ENCODE data around the gene CYP27B1.
"Not testable (repeated sequence)": the region's sequence is repeated elsewhere in the genome, so short reads cannot be mapped to it uniquely, and the experiment has no call there.

The CYP27B1 gene

DNA sequence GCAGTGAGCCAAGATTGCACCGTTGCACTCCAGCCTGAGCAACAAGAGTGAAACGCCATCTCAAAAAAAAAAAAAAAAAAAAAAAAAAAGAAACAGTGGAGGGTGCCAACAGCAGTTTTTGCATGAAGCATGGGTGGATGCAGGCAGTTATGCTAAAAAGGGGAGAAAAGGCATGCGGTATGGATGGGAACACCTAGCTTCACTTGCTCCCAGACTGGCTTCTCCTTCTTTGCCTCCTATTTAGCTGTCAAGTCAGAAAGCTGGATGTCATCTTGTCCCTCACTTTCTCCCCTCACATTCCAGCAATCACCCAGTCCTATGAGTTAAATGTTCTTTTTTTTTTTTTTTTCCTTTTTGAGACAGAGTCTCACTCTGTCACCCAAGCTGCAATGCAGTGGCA, 8.2 kb upstream of the CYP27B1 start:
- H3K27ac ChIP-seq (ENCODE audit: low read depth, low read length), result no peak overlapping the region
- H3K36me3 ChIP-seq (ENCODE audit: control insufficient read depth, insufficient read depth, low read length), result peaks cover 9% of the 10 kb centered on the region
- no peak overlapping the region for H3K4me3 ChIP-seq (ENCODE audit: low read depth, low read length)
- no peaks in the 10 kb centered on the region for H3K9me3 ChIP-seq (ENCODE audit: control insufficient read depth, insufficient read depth, low read depth, low read length)
- no peak overlapping the region for H3K9ac ChIP-seq (ENCODE audit: low read length)
- no peaks in the 10 kb centered on the region for H3K4me1 ChIP-seq (ENCODE audit: control insufficient read depth, insufficient read depth, low read length)
- no peaks in the 10 kb centered on the region for H3K27me3 ChIP-seq (ENCODE audit: control insufficient read depth, insufficient read depth, low read length)

DNA sequence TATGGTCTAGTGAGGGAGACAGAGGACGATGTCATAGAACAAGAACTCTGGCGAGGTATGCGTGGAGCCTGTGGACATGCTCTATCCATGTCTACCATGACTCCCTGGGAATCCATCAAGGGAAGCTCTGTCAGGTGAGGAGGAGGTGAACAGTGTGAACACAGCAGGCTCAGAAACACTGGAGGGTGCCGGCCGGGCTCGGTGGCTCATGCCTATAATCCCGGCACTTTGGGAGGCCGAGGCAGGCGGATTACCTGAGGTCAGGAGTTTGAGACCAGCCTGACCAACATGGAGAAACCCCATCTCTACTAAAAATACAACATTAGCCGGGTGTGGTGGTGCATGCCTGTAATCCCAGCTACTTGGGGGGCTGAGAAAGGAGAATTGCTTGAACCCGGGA, 7.8 kb upstream of the CYP27B1 start:
- H3K4me1 ChIP-seq (ENCODE audit: control insufficient read depth, insufficient read depth, low read length), result not testable (repeated sequence)

DNA sequence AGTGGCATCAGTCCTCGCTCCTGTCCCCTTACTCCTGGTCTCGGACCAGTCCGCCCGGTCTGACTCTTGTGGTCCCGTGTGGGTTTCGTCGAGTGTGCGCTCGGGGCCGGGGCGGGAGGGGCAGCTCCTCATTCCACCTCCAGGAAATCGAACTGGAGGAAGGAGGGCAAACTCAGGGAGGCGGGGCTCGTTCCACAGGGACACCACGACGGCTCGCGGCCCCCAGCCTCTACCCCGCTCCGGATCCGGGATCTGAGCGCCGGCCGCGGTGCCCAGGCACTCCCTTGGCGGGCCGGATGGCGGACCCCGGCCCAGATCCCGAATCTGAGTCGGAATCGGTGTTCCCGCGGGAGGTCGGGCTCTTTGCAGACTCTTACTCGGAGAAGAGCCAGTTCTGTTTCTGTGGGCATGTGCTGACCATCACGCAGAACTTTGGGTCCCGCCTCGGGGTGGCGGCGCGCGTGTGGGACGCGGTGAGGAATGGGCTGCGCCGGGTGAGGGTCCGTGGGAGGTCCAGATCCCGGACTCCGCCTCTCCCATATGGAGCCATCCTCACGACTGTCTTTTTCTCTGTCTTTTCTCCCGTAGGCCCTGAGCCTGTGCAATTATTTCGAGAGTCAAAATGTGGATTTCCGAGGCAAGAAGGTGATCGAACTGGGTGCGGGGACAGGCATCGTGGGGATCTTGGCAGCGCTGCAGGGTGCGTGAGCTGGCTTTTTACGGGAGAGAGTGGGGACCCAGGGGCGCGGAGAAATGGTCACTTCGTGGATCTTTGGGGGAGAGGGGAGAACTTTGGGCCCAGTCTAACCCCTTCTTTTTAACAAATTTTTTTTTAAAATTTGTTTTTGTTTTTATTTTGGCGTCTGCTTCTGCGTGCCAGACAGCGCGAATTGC, 5.8 kb upstream of the CYP27B1 start, which contains the start of gene EEF1AKMT3:
Gene EEF1AKMT3 (plus strand): TSS at position 186 of the 894 bp plus-strand sequence. CDS start 111 bp downstream, at position 297.
- Histone ChIP-seq H3K27ac (ENCODE audit: low read depth, low read length) (peak within 1 kb of the TSS; percentile 91), H3K4me1 (ENCODE audit: control insufficient read depth, insufficient read depth, low read length) (no peaks in the 10 kb centered on the region), H3K36me3 (ENCODE audit: control insufficient read depth, insufficient read depth, low read length) (peaks cover 28% of the 10 kb centered on the region), H3K9ac (ENCODE audit: low read length) (peak within 1 kb of the TSS; percentile 97), H3K27me3 (ENCODE audit: control insufficient read depth, insufficient read depth, low read length) (no peaks in the 10 kb centered on the region), H3K9me3 (ENCODE audit: control insufficient read depth, insufficient read depth, low read depth, low read length) (no peaks in the 10 kb centered on the region), H3K4me3 (ENCODE audit: low read depth, low read length) (peak within 1 kb of the TSS; percentile 79)

More for the DNA sequence above, 7.8 kb upstream of the CYP27B1 start:
- not testable (repeated sequence) for H3K9ac ChIP-seq (ENCODE audit: low read length); H3K4me3 ChIP-seq (ENCODE audit: low read depth, low read length); H3K27ac ChIP-seq (ENCODE audit: low read depth, low read length); H3K9me3 ChIP-seq (ENCODE audit: control insufficient read depth, insufficient read depth, low read depth, low read length); H3K27me3 ChIP-seq (ENCODE audit: control insufficient read depth, insufficient read depth, low read length)
- peaks cover 14% of the 10 kb centered on the region for H3K36me3 ChIP-seq (ENCODE audit: control insufficient read depth, insufficient read depth, low read length)

DNA sequence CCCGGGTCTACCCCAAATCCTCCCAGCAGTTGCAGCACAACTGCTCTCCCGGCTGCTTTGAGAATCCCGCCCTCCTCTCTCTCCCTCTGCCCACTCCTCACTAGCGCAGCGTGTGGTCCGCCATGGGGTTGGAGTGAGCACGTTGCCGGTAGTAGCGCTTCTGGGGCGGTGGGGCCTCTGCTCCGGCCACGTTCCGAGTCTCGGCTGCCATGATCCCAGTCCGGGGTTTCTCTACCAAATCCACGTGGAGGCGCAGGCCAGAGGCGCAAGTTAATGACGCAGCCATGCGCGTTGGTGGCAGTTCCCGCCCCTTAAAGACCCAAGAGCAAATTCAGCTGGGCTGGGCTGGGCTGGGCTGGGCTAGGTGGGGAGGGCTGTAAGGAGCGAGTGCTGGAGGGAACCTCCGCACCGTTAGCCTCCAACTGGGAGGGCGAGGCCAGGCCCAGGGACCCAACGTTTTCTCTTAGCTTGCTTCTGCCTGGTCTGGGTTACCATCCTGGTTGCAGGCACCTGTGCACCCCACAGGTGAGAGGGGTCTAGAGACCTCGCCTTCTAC, 5.1 kb upstream of the CYP27B1 start, which contains the start of gene METTL1:
Gene METTL1 (minus strand): TSS at position 233 of the 556 bp plus-strand sequence. CDS start 22 bp downstream, at position 211.
- Histone ChIP-seq H3K4me1 (ENCODE audit: control insufficient read depth, insufficient read depth, low read length) (peaks cover 6% of the 10 kb centered on the region), H3K9ac (ENCODE audit: low read length) (peak within 1 kb of the TSS; percentile 97), H3K9me3 (ENCODE audit: control insufficient read depth, insufficient read depth, low read depth, low read length) (no peaks in the 10 kb centered on the region), H3K4me3 (ENCODE audit: low read depth, low read length) (peak within 1 kb of the TSS; percentile 79), H3K27me3 (ENCODE audit: control insufficient read depth, insufficient read depth, low read length) (peaks cover 7% of the 10 kb centered on the region), H3K36me3 (ENCODE audit: control insufficient read depth, insufficient read depth, low read length) (peaks cover 28% of the 10 kb centered on the region), H3K27ac (ENCODE audit: low read depth, low read length) (peak within 1 kb of the TSS; percentile 91)

DNA sequence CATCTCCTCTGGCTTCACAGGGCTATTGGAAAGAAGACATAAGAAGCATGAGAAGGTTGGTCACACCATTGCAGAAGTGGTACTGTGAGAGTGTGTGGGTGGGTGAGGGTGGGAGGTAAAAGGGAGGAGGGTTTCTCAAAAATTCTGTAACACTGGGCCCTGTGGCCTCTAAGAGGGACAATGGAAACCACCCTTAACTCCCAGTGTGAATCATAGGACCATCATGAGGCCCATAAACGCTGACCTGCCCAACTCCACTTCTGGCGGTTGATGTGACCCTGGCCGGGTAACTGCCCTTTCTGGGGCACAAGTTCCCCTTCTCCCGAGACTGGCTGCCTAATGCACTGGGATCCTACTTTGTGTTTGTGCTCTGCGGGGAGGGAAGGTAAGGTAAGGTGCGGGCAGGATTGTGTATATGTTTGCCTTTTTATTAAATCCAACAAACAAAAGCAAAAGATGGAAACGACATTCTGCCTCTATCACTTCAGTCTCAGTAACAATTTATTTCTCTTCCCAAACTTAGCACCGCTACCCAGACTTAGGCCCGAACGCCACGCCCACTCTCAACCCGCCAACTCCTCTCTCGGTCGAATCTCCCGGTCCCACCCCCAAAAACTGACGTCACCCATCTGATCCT, 4.5 kb upstream of the CYP27B1 start:
- H3K9ac ChIP-seq (ENCODE audit: low read length), result peak overlapping the region; percentile 97
- peaks cover 12% of the 10 kb centered on the region for H3K4me1 ChIP-seq (ENCODE audit: control insufficient read depth, insufficient read depth, low read length)
- peak overlapping the region; percentile 91 for H3K27ac ChIP-seq (ENCODE audit: low read depth, low read length)
- no peaks in the 10 kb centered on the region for H3K9me3 ChIP-seq (ENCODE audit: control insufficient read depth, insufficient read depth, low read depth, low read length)
- peaks cover 28% of the 10 kb centered on the region for H3K36me3 ChIP-seq (ENCODE audit: control insufficient read depth, insufficient read depth, low read length)
- peak overlapping the region; percentile 79 for H3K4me3 ChIP-seq (ENCODE audit: low read depth, low read length)
- peaks cover 13% of the 10 kb centered on the region for H3K27me3 ChIP-seq (ENCODE audit: control insufficient read depth, insufficient read depth, low read length)

DNA sequence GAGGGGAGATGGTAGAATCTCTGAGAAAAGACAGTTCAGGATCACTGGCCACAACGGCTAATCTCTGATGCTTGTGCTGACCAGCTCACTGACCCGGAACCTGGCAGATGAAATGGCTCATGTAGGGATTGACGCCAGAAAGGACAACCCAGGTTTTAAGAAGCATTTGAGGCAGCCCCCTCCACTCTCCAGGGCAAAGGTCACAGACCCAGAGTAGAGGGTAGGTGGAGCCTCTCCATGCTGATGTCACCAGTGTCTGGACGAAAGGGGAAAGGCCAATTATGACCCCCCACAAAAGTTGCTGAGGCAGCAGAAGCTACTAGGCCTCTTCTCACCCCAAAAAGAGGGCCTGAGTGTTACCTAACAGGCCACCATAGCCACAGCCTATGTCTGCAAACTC, 3.9 kb upstream of the CYP27B1 start:
- Histone ChIP-seq H3K27ac (ENCODE audit: low read depth, low read length) (no peak overlapping the region), H3K4me1 (ENCODE audit: control insufficient read depth, insufficient read depth, low read length) (peaks cover 17% of the 10 kb centered on the region), H3K4me3 (ENCODE audit: low read depth, low read length) (0 out of 2 replicates have a peak overlapping the region, but pooled peaks have one; percentile 79), H3K9ac (ENCODE audit: low read length) (no peak overlapping the region), H3K36me3 (ENCODE audit: control insufficient read depth, insufficient read depth, low read length) (peaks cover 28% of the 10 kb centered on the region), H3K27me3 (ENCODE audit: control insufficient read depth, insufficient read depth, low read length) (peaks cover 19% of the 10 kb centered on the region), H3K9me3 (ENCODE audit: control insufficient read depth, insufficient read depth, low read depth, low read length) (no peaks in the 10 kb centered on the region)

DNA sequence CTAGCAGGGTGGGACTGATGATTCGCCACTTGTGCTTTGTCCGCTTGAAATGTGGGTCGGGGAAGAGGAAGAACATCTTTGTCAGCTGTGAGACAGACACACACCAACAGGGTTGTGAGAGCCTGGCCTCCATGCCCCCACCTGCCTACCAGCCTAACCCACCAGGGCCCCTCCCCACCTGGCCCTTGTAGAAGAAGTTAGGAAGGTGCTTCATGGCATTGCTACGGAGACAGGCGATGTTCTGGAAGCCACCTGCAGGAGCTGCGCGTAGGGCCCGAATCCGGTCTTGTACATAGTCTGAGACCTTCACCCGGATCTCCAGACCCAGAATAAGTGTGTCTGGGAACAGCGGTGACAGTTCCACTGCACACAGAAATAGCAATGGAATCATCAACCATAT, 2.7 kb upstream of the CYP27B1 start:
- Histone ChIP-seq H3K27ac (ENCODE audit: low read depth, low read length) (no peak overlapping the region), H3K9ac (ENCODE audit: low read length) (no peak overlapping the region), H3K9me3 (ENCODE audit: control insufficient read depth, insufficient read depth, low read depth, low read length) (no peaks in the 10 kb centered on the region), H3K4me3 (ENCODE audit: low read depth, low read length) (no peak overlapping the region), H3K36me3 (ENCODE audit: control insufficient read depth, insufficient read depth, low read length) (peaks cover 28% of the 10 kb centered on the region), H3K27me3 (ENCODE audit: control insufficient read depth, insufficient read depth, low read length) (peaks cover 30% of the 10 kb centered on the region), H3K4me1 (ENCODE audit: control insufficient read depth, insufficient read depth, low read length) (peaks cover 20% of the 10 kb centered on the region)

DNA sequence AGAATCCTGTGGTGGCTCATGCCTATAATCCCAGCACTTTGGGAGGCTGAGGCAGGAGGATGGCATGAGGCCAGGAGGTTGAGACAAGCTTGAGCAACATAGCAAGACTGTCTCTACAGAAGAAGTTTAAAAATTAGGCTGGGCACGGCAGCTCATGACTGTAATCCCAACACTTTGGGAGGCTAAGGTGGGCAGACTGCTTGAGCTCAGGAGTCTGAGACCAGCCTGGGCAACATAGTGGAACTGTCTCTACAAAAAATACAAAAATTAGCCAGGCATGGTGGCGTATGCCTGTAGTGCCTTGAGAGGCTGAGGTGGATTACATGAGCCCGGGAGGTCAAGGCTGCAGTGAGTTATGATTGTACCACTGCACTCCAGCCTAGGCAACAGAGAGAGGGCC, 998 bp upstream of the CYP27B1 start:
- Histone ChIP-seq H3K9ac (ENCODE audit: low read length) (no peak overlapping the region), H3K36me3 (ENCODE audit: control insufficient read depth, insufficient read depth, low read length) (peaks cover 28% of the 10 kb centered on the region), H3K4me3 (ENCODE audit: low read depth, low read length) (no peak overlapping the region), H3K27me3 (ENCODE audit: control insufficient read depth, insufficient read depth, low read length) (peaks cover 48% of the 10 kb centered on the region), H3K9me3 (ENCODE audit: control insufficient read depth, insufficient read depth, low read depth, low read length) (no peaks in the 10 kb centered on the region), H3K4me1 (ENCODE audit: control insufficient read depth, insufficient read depth, low read length) (peaks cover 23% of the 10 kb centered on the region), H3K27ac (ENCODE audit: low read depth, low read length) (no peak overlapping the region)

DNA sequence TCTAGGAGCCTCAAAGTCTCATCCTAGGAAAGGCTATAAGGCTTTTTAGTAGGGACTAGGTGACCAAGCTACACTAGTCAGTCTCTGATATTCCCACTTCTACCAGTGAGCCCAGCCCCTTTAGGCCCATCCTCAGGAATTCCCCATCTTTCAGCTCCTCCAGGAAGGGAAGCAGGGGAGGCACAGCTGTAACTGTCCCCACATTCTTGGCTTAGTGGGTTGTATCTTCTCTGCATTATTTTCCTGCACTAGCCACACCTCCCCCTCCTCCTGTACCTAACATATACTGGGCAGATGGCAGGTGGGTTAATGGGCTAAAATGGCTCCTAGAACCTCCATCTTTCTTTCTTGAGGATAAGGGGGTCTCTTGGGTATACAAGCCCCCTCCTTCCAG, 424 bp upstream of the CYP27B1 start:
- Histone ChIP-seq H3K4me3 (ENCODE audit: low read depth, low read length) (peak overlapping the region; percentile 64), H3K4me1 (ENCODE audit: control insufficient read depth, insufficient read depth, low read length) (peaks cover 23% of the 10 kb centered on the region), H3K9me3 (ENCODE audit: control insufficient read depth, insufficient read depth, low read depth, low read length) (no peaks in the 10 kb centered on the region), H3K9ac (ENCODE audit: low read length) (no peak overlapping the region), H3K27ac (ENCODE audit: low read depth, low read length) (no peak overlapping the region), H3K27me3 (ENCODE audit: control insufficient read depth, insufficient read depth, low read length) (peaks cover 53% of the 10 kb centered on the region), H3K36me3 (ENCODE audit: control insufficient read depth, insufficient read depth, low read length) (peaks cover 28% of the 10 kb centered on the region)

DNA sequence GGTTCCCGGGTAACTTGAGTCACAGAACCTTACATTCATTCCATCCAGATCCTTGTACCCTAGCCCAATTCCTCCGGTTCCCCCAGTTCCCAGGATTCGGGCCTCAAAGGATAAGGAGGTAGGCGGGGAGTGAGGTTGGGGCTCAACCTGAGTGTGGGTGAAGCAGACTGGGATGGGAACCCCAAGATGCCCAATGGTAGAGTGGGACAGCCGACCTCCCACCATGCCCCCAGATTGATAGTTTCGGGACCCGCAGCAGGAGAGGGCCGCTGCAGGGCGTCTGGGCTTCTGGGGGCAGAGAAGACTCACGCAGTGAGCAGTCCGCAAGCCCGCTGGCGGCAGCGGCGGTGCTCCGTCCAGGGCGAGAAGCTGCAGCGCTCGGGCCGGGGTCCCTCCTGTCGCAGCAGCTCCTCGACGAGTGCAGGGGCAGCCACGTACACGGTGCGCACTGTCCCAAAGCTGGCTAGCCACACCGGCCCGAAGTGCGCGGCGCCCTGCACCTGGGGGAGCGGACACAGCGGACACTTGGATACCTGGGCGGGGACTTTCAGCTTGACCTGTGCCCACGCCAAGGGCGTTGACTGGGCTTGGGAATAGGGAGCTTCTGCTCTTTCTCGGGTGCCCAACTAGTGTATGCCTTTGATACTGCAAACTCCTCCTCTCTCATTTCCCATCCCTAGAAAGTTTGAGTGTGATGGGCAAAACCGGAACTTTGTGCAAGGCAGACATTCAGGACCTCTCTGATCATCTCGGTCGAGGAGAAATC, 997 bp downstream of the CYP27B1 start:
- H3K36me3 ChIP-seq (ENCODE audit: control insufficient read depth, insufficient read depth, low read length), result peaks cover 27% of the 10 kb centered on the region
- peaks cover 63% of the 10 kb centered on the region for H3K27me3 ChIP-seq (ENCODE audit: control insufficient read depth, insufficient read depth, low read length)
- peaks cover 23% of the 10 kb centered on the region for H3K4me1 ChIP-seq (ENCODE audit: control insufficient read depth, insufficient read depth, low read length)

More for the DNA sequence above, 997 bp downstream of the CYP27B1 start:
- H3K27ac ChIP-seq (ENCODE audit: low read depth, low read length), result no peak overlapping the region
- peak overlapping the region; percentile 64 for H3K4me3 ChIP-seq (ENCODE audit: low read depth, low read length)
- peak overlapping the region; percentile 5 for H3K9ac ChIP-seq (ENCODE audit: low read length)
- H3K9me3 ChIP-seq (ENCODE audit: control insufficient read depth, insufficient read depth, low read depth, low read length), result no peaks in the 10 kb centered on the region

Data from HUES6 (cell line).